GM12891 (cell line): ENCODE data around the gene NACA.

ENCODE experiments used
- PAX5 ChIP-seq: IDR thresholded peaks from 2 replicates; pipeline ENCODE4 v1.6.1; 2011; ENCODE audit warnings: low read length, moderate library complexity, mild to moderate bottlenecking; ENCODE audit not compliant: insufficient read depth, severe bottlenecking
- POLR2A ChIP-seq: IDR thresholded peaks from 2 replicates; pipeline ENCODE4 v1.6.1; 2011; ENCODE audit warnings: low read depth, low read length, control low read depth
- POLR2AphosphoS5 ChIP-seq: IDR thresholded peaks from 2 replicates; pipeline ENCODE4 v1.6.1; 2011; ENCODE audit warnings: low read depth, low read length, control low read depth
- POU2F2 ChIP-seq: IDR thresholded peaks from 2 replicates; pipeline ENCODE4 v1.6.1; 2011; ENCODE audit warnings: low read depth, mild to moderate bottlenecking, control low read depth, low read length, moderate library complexity
- SPI1 ChIP-seq: IDR thresholded peaks from 2 replicates; pipeline ENCODE4 v1.6.1; 2011; ENCODE audit warnings: low read depth, low read length, control low read depth
- TAF1 ChIP-seq: IDR thresholded peaks from 2 replicates; pipeline ENCODE4 v1.6.1; 2011; ENCODE audit warnings: low read depth, low read length, control low read depth

- TF ChIP-seq TAF1 (no peak), POLR2A (no peak), POU2F2 (no peak), POLR2AphosphoS5 (no peak), SPI1 (no peak), PAX5 (no peak)
These were observed 15.2 kb downstream of the NACA start for GRCh38 chr12:56709759-56710376.
